Stimulated activated CD4-positive, alpha-beta T cell treated with anti-CD3 and anti-CD28 coated beads, Interleukin-1b, Interleukin-23, amount 100 ng/mL, for 4 hours (primary cell): ENCODE data around the gene PGR.

ENCODE experiments used
- DNase-seq, 2 donors: peaks; one replicate each; pipeline ENCODE4 v3.0.0-alpha.2; 2020; ENCODE audit warnings: low read depth in 2 of 2

Gene PGR

GRCh38 chr11:101129203-101129943 lies at the start of gene PGR:
Gene PGR, minus strand, starts transcription at chr11:101129813. Its CDS starts 743 bp downstream, at chr11:101129070.
- no peak for DNase-seq

- DNase-seq: no peak
Measured at GRCh38 chr11:101176381-101176780, 46.8 kb upstream of the PGR start.

DNA sequence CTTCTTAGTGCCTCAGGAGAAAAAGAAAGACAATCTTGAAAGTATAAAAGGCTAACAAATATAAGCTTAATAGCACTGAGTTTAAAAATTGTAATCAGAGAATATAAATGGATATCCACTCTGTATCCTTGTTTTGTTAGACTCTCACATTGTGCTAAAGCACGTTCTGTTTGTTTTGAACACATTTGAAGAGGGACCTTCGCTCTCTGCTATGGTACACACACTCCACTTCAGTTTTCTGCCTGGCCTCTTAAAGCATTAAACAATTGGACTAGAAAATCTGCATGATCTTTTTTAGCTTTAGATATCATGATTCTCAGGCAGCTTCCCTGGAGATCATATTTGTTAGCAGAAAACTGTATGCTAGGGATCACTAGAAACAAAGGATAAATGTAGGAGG lies 40.3 kb upstream of the PGR start:
- DNase-seq: no peak

DNA sequence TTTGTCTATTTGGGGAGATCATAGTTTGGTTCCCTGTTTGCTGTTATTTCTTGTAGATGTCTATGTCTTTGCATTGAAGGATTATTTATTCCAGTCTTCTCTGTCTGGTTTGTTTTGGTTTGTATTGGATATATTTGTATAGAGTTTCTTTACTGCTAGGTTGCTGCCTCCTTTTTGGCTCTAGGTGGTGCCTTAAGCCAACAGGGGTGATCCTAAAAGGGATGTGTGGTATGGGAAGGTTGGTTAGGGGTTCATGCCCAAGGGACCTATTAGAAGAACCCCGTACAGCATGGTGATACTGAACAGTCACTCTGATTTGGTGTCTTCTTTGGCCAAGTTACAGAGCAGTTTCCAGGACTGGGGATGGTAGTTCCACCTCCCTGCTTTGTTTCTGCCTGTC lies 36.4 kb upstream of the PGR start:
- DNase-seq: no peak

GRCh38 chr11:101158119-101158518 lies 28.5 kb upstream of the PGR start:
- DNase-seq: no peak

DNA sequence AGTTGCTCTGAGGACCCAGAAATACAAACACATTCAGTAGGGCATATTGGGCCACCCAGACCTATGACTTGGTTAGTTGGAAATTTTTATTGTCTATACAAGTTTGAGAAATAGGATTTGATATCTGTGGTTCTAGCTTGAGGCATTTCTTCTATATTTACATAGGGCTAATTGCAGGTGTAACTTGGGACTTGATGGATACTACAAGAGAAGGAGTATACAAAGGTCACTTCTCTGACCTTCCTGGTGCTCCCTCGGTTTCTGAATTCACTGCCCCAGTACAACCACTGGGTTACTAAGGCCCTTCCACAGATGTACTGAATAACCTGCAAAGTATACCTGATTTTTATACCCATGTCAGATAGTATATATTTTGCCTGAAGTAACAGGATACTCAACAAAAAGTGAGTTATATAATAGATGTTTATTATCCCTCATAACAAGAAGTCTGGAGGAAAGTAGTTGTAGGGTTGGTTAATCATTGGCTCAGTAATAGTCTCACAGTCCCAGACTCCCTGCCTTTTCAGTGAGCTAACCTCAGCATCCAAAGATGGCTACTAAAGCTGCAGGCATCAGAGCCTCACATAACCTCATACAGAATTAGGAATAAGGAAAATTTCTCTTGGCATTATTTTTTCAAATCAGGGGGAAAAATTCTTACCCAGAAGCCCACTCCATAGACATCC lies 8.8 kb upstream of the PGR start:
- no peak for DNase-seq

GRCh38 chr11:101133190-101133589 lies 3.6 kb upstream of the PGR start:
- no peak for DNase-seq

- no peak for DNase-seq
Measured at GRCh38 chr11:101128571-101129202, 926 bp downstream of the PGR start.

DNA sequence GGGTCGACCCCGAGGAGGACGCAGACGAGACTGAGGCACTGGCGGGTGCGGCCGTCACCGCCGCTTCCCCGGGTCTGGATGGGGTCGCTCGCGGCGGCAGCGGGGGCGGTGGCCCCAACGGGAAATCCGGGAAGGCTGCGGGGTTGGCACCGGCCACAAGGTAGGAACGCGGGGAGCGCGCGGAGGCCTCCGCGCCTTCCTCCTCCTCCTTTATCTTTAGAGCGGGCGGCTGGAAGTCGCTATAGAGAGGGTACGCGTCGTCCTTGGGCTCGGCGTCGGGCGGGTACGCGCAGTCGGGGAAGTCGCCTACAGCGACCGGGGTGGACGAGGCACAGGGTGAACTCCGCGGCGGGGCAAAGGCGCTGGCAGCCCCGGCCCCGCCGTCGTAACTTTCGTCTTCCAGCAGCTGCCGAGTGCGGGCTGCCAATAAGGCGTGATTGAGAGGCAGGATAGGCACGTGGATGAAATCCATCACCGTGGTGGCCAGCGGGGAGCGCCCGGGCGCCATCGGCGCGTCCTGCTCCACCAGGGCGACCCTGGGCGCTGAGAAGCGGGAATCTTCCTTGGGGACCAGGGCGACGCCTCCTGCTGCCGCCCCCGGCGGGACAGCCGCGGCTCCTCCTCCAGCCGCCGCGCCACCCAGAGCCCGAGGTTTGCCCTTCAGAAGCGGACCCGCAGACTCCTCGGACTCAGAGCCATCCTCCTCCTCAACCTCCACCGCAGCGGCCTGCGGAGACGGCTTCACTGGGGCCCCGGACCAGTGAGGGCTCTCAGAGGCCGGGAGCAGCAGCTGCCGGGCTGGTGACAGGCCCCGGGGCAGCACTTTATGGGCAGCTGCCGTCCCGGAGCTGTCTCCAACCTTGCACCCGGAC lies 1.7 kb downstream of the PGR start:
- DNase-seq: no peak

- DNase-seq: no peak
Measured at GRCh38 chr11:101127197-101127698, 2.4 kb downstream of the PGR start.

- DNase-seq: no peak
Measured at GRCh38 chr11:101126551-101127196, 2.9 kb downstream of the PGR start.

- no peak for DNase-seq
Measured at GRCh38 chr11:101115671-101116160, 13.9 kb downstream of the PGR start.

GRCh38 chr11:101113540-101113939 lies 16.1 kb downstream of the PGR start:
- no peak for DNase-seq

GRCh38 chr11:101104716-101105115 lies 24.9 kb downstream of the PGR start:
- no peak for DNase-seq

- DNase-seq: no peak
Measured at GRCh38 chr11:101103433-101103832, 26.2 kb downstream of the PGR start.

GRCh38 chr11:101100601-101101000 lies 29.0 kb downstream of the PGR start:
- no peak for DNase-seq

GRCh38 chr11:101096036-101096704 lies 33.4 kb downstream of the PGR start:
- no peak for DNase-seq

GRCh38 chr11:101091781-101092180 lies 37.8 kb downstream of the PGR start:
- DNase-seq: no peak

DNA sequence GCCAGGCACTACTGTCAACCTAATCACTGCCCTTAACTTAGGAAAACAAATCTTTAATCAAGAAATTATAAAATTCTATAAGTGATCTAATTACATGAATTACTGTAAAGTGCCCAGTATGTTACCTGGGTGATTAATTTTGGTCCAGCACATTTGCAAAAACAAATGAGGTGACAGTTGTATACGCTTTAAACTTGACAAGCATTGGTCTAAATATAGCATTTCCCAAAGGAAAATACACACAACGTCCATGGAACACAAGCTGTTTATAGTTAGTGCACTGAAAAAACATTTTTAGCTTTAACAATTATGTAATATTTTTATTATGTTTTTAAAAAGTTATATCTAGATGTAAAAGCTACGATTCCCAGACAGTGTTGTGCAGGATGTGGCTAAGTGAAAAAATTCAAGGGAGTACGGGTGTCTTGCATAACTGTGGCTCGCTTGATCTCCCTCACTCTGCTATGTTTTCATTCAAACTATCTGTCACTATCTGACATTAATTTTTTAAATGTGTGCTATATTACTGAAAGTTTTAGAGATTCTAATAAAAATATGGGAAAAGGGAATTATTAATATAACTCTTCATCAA lies 38.8 kb downstream of the PGR start:
- DNase-seq: no peak

- DNase-seq: no peak
Measured at GRCh38 chr11:101083335-101083734, 46.3 kb downstream of the PGR start.
